WTC11 (cell line): ENCODE data around the gene EPB41. TPM values are rescaled to one million over a fixed set of nuclear protein-coding genes. Genes with fewer than 3 reads are reported as not detected.

Source experiments
- ATAC-seq: fragments of 200-7000 bp; cut with Tn5 transposase; 2 replicates; pipeline ENCODE4 v1.10.0; 2021; ENCODE audit warnings: mild to moderate bottlenecking, moderate library complexity
- Bru-seq: library from RNA; stranded (reverse); fragments of 400-500 nt; gene quantifications from one replicate; lab custom pipeline; 2021; lab: Mats Ljungman, UMichigan
- CTCF ChIA-PET: fragments of 300-600 bp; sonication (Branson Sonifier 250); formaldehyde crosslinking; loops from one replicate; lab custom pipeline; 2021; ENCODE audit warnings: antibody characterized with exemption; lab: Charles Lee
- POLR2A ChIA-PET: fragments of 350-600 bp; sonication (Branson Sonifier 250); formaldehyde crosslinking; loops from one replicate; lab custom pipeline; 2021; ENCODE audit warnings: antibody characterized with exemption; lab: Charles Lee
- DNase-seq: peaks from one replicate; pipeline ENCODE4 v3.0.0; 2021; ENCODE audit warnings: low spot score
- H3K27ac Mint-ChIP-seq: 2 replicates; pipeline ENCODE4 v1.8.0; 2021; ENCODE audit warnings: mixed read lengths
- H3K27me3 Mint-ChIP-seq: 2 replicates; pipeline ENCODE4 v1.8.0; 2021; ENCODE audit warnings: low read depth, mild to moderate bottlenecking, moderate library complexity, mixed read lengths
- H3K36me3 Mint-ChIP-seq: 2 replicates; pipeline ENCODE4 v1.8.0; 2021; ENCODE audit warnings: mixed read lengths
- H3K4me1 Mint-ChIP-seq: 2 replicates; pipeline ENCODE4 v1.8.0; 2022; ENCODE audit warnings: mixed read lengths
- H3K4me3 Mint-ChIP-seq: 2 replicates; pipeline ENCODE4 v1.8.0; 2021; ENCODE audit warnings: mild to moderate bottlenecking, moderate library complexity, mixed read lengths
- H3K9me3 Mint-ChIP-seq: 2 replicates; pipeline ENCODE4 v1.8.0; 2021; ENCODE audit warnings: mixed read lengths
- CREB1 ChIP-seq: sonication (generic); formaldehyde crosslinking; IDR thresholded peaks from 2 replicates; pipeline ENCODE4 v1.8.0; 2023; ENCODE audit warnings: mild to moderate bottlenecking, missing genetic modification reagents
- ESRRA ChIP-seq: sonication (generic); formaldehyde crosslinking; IDR thresholded peaks from 2 replicates; pipeline ENCODE4 v1.8.1; 2022; ENCODE audit warnings: mild to moderate bottlenecking, missing genetic modification reagents, borderline replicate concordance
- ETV6 ChIP-seq: sonication (generic); formaldehyde crosslinking; IDR thresholded peaks from 2 replicates; pipeline ENCODE4 v1.8.1; 2022; ENCODE audit warnings: mild to moderate bottlenecking, missing genetic modification reagents
- FOXK1 ChIP-seq: sonication (generic); formaldehyde crosslinking; IDR thresholded peaks from 2 replicates; pipeline ENCODE4 v1.8.0; 2022; ENCODE audit warnings: mild to moderate bottlenecking, moderate library complexity, missing genetic modification reagents
- GRHL2 ChIP-seq: fragments of 250-450 bp; sonication (Bioruptor Pico); IDR thresholded peaks from 2 replicates; pipeline ENCODE4 v1.8.0; 2022; ENCODE audit warnings: mild to moderate bottlenecking, moderate library complexity; ENCODE audit not compliant: insufficient replicate concordance, severe bottlenecking
- JUN ChIP-seq: sonication (generic); formaldehyde crosslinking; IDR thresholded peaks from 2 replicates; pipeline ENCODE4 v1.8.0; 2023; ENCODE audit warnings: mild to moderate bottlenecking, missing genetic modification reagents
- NFATC4 ChIP-seq: fragments of 250-450 bp; sonication (Bioruptor Pico); IDR thresholded peaks from 2 replicates; pipeline ENCODE4 v1.9.0; 2021; ENCODE audit warnings: mild to moderate bottlenecking
- NFE2L1 ChIP-seq: sonication (generic); formaldehyde crosslinking; IDR thresholded peaks from 2 replicates; pipeline ENCODE4 v1.8.1; 2023; ENCODE audit warnings: missing genetic modification reagents
- NFYB ChIP-seq: sonication (generic); formaldehyde crosslinking; conservative IDR thresholded peaks from 2 replicates; pipeline ENCODE4 v1.8.0; 2022; ENCODE audit warnings: low read depth, missing genetic modification reagents
- SP1 ChIP-seq: sonication (generic); formaldehyde crosslinking; conservative IDR thresholded peaks from 2 replicates; pipeline ENCODE4 v1.8.1; 2022; ENCODE audit warnings: missing genetic modification reagents
- TEAD1 ChIP-seq: sonication (generic); formaldehyde crosslinking; IDR thresholded peaks from 2 replicates; pipeline ENCODE4 v1.8.0; 2022; ENCODE audit warnings: mild to moderate bottlenecking, missing genetic modification reagents
- TP53 ChIP-seq: sonication (generic); formaldehyde crosslinking; IDR thresholded peaks from 2 replicates; pipeline ENCODE4 v1.8.1; 2023; ENCODE audit warnings: mild to moderate bottlenecking, missing genetic modification reagents
- ZNF232 ChIP-seq: sonication (generic); formaldehyde crosslinking; IDR thresholded peaks from 2 replicates; pipeline ENCODE4 v1.8.0; 2022; ENCODE audit warnings: mild to moderate bottlenecking, missing genetic modification reagents
- ZNF416 ChIP-seq: fragments of 250-450 bp; sonication (Bioruptor Pico); IDR thresholded peaks from 2 replicates; pipeline ENCODE4 v1.9.0; 2021; ENCODE audit warnings: mild to moderate bottlenecking, inconsistent platforms
- long read RNA-seq, 3 experiments: library from RNA in 1 of 3; library from capped mRNA in 1 of 3; library from polyadenylated mRNA in 1 of 3; unstranded in 2 of 3; stranded (forward) in 1 of 3; transcript quantifications; one replicate each; pipeline ENCODE4 v2.0.0, GENCODE V29; 2021
- total RNA-seq: library from RNA; stranded (reverse); gene quantifications from 3 replicates; pipeline ENCODE4 v1.2.3, GENCODE V29; 2021
- TF ChIP-seq, protein P1 (sequence below): sonication (generic); formaldehyde crosslinking; IDR thresholded peaks from 2 replicates; pipeline ENCODE4 v1.8.0; 2022; ENCODE audit warnings: mild to moderate bottlenecking, missing genetic modification reagents
- TF ChIP-seq, protein P2 (sequence below): sonication (generic); formaldehyde crosslinking; IDR thresholded peaks from 2 replicates; pipeline ENCODE4 v1.8.1; 2022; ENCODE audit warnings: low read depth, missing genetic modification reagents, borderline replicate concordance
- TF ChIP-seq, protein P3 (sequence below): fragments of 250-450 bp; sonication (Bioruptor Pico); IDR thresholded peaks from 2 replicates; pipeline ENCODE4 v1.8.0; 2021; ENCODE audit warnings: mild to moderate bottlenecking
- TF ChIP-seq, protein P4 (sequence below): sonication (generic); formaldehyde crosslinking; IDR thresholded peaks from 2 replicates; pipeline ENCODE4 v1.8.0; 2022; ENCODE audit warnings: missing genetic modification reagents
- TF ChIP-seq, protein P5 (sequence below): sonication (generic); formaldehyde crosslinking; IDR thresholded peaks from 2 replicates; pipeline ENCODE4 v1.8.0; 2022; ENCODE audit warnings: mild to moderate bottlenecking, missing genetic modification reagents
- TF ChIP-seq, protein P6 (sequence below): sonication (generic); formaldehyde crosslinking; IDR thresholded peaks from 2 replicates; pipeline ENCODE4 v1.8.1; 2023; ENCODE audit warnings: mild to moderate bottlenecking, missing genetic modification reagents, moderate library complexity
- TF ChIP-seq, protein P7 (sequence below): sonication (generic); formaldehyde crosslinking; IDR thresholded peaks from 2 replicates; pipeline ENCODE4 v1.8.0; 2022; ENCODE audit warnings: mild to moderate bottlenecking, missing genetic modification reagents
- TF ChIP-seq, protein P8 (sequence below): sonication (generic); formaldehyde crosslinking; conservative IDR thresholded peaks from 2 replicates; pipeline ENCODE4 v1.8.1; 2022; ENCODE audit warnings: mild to moderate bottlenecking, missing genetic modification reagents
- TF ChIP-seq, protein P9 (sequence below): sonication (generic); formaldehyde crosslinking; IDR thresholded peaks from 2 replicates; pipeline ENCODE4 v1.8.1; 2022; ENCODE audit warnings: mild to moderate bottlenecking, moderate library complexity, missing genetic modification reagents

Gene EPB41
- total RNA-seq (80.6 to 85.0 TPM (median 81.2 TPM) in 3 replicates), Bru-seq, nascent RNA (percentile 65 among the genes with signal in this experiment)
- long read RNA-seq, experiment 1, full-length matches to known transcripts = 7 of 215 reads
- long read RNA-seq, experiment 1, partial matches to known transcripts = 49 of 215 reads
- long read RNA-seq, experiment 1, other reads (novel, unspliced or antisense) = 159 of 215 reads
- long read RNA-seq, experiment 2, partial matches to known transcripts = 27 of 42 reads
- long read RNA-seq, experiment 2, other reads (novel, unspliced or antisense) = 15 of 42 reads
- long read RNA-seq, experiment 3, partial matches to known transcripts = 0 of 1 reads
- long read RNA-seq, experiment 3, other reads (novel, unspliced or antisense) = 1 of 1 reads

DNA sequence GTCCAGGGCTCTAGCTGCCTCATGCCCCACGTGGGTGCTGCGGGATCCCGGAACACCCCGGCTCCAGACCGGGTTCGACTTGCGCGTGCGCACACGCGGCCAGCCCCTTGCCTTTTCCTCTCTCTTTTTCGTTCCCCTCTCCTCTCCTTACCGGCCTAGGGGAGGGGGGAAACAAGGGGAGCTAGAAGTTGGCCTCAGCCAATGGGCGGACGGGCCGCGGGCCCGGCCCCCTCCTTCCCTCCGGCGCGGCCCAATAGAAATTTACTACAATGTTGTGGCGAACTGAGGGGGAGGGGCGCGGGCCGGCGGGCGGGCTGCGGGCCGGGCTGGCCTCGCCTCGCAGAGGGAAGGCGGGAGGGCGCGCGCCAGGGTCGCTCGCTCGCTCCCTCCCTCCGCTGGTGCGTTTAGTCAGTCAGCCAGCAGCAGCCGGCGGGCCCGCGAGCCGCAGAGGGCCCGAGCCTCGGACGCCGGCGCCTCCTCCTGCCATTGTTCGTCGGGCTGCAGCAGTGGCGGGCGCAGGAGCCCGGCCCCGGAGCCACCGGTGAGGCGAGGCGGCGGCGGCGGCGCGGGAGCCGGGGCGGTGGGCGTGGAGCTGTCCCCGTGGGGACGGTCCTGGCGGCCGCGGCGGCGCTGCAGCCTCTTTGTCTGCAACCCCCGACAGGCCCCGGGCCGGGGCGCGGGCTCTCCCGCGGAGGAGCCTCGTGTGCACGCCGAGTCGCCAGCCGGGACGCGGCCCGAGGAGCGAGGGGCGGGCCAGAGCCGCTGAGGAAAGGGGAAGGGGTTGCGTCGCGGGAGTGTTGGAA is at the start of gene EPB41:
Gene EPB41 (plus strand): TSS at position 342 of the 803 bp plus-strand sequence. CDS start 72,869 bp downstream, outside the sequence.
- Mint-ChIP-seq H3K27me3 (no peaks in the 10 kb centered on the region), H3K4me3 (peak within 1 kb of the TSS; percentile 97), H3K9me3 (no peaks in the 10 kb centered on the region), H3K4me1 (peaks cover 26% of the 10 kb centered on the region), H3K27ac (peak within 1 kb of the TSS; percentile 97), H3K36me3 (no peaks in the 10 kb centered on the region)
- POLR2A ChIA-PET = interaction anchor here (0.5 to 1.9 kb wide), 16 partner anchors 10 to 272 kb away, joined by 3 to 7 read pairs (median 4); partner anchors contain the start of genes SRSF4 and YTHDF2
- peak; percentile 96 for ATAC-seq
- peak; percentile 97 for DNase-seq
- CTCF ChIA-PET = interaction anchor here (0.6 to 2.4 kb wide), 17 partner anchors 12 to 823 kb away, joined by 3 to 23 read pairs (median 4); partner anchors contain the start of genes SRSF4 and TMEM200B
- TF ChIP-seq, protein P1, sequence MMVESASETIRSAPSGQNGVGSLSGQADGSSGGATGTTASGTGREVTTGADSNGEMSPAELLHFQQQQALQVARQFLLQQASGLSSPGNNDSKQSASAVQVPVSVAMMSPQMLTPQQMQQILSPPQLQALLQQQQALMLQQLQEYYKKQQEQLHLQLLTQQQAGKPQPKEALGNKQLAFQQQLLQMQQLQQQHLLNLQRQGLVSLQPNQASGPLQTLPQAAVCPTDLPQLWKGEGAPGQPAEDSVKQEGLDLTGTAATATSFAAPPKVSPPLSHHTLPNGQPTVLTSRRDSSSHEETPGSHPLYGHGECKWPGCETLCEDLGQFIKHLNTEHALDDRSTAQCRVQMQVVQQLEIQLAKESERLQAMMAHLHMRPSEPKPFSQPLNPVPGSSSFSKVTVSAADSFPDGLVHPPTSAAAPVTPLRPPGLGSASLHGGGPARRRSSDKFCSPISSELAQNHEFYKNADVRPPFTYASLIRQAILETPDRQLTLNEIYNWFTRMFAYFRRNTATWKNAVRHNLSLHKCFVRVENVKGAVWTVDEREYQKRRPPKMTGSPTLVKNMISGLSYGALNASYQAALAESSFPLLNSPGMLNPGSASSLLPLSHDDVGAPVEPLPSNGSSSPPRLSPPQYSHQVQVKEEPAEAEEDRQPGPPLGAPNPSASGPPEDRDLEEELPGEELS (CRISPR knock-in tag) = peak; percentile 40
- TF ChIP-seq, protein P2, sequence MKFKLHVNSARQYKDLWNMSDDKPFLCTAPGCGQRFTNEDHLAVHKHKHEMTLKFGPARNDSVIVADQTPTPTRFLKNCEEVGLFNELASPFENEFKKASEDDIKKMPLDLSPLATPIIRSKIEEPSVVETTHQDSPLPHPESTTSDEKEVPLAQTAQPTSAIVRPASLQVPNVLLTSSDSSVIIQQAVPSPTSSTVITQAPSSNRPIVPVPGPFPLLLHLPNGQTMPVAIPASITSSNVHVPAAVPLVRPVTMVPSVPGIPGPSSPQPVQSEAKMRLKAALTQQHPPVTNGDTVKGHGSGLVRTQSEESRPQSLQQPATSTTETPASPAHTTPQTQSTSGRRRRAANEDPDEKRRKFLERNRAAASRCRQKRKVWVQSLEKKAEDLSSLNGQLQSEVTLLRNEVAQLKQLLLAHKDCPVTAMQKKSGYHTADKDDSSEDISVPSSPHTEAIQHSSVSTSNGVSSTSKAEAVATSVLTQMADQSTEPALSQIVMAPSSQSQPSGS (CRISPR knock-in tag) = no peak
- TF ChIP-seq ESRRA (peak; percentile 65; the same call in 1 of the 2 replicates), ETV6 (CRISPR knock-in tag) (peak; percentile 74), FOXK1 (CRISPR knock-in tag) (peak; percentile 90; the same call in 1 of the 2 replicates), JUN (no peak), NFATC4 (no peak), SP1 (peak; percentile 61), TP53 (CRISPR knock-in tag) (no peak), GRHL2 (CRISPR knock-in tag) (no peak), NFYB (CRISPR knock-in tag) (peak; percentile 65), NFE2L1 (CRISPR knock-in tag) (0 out of 2 replicates have a peak, but pooled peaks have one; percentile 55), CREB1 (no peak), TEAD1 (peak; percentile 69; the same call in 1 of the 2 replicates), ZNF416 (CRISPR knock-in tag) (peak; percentile 24; the same call in 1 of the 2 replicates), ZNF232 (0 out of 2 replicates have a peak, but pooled peaks have one; percentile 40)
- TF ChIP-seq, protein P3, sequence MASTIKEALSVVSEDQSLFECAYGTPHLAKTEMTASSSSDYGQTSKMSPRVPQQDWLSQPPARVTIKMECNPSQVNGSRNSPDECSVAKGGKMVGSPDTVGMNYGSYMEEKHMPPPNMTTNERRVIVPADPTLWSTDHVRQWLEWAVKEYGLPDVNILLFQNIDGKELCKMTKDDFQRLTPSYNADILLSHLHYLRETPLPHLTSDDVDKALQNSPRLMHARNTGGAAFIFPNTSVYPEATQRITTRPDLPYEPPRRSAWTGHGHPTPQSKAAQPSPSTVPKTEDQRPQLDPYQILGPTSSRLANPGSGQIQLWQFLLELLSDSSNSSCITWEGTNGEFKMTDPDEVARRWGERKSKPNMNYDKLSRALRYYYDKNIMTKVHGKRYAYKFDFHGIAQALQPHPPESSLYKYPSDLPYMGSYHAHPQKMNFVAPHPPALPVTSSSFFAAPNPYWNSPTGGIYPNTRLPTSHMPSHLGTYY = no peak
- TF ChIP-seq, protein P4, sequence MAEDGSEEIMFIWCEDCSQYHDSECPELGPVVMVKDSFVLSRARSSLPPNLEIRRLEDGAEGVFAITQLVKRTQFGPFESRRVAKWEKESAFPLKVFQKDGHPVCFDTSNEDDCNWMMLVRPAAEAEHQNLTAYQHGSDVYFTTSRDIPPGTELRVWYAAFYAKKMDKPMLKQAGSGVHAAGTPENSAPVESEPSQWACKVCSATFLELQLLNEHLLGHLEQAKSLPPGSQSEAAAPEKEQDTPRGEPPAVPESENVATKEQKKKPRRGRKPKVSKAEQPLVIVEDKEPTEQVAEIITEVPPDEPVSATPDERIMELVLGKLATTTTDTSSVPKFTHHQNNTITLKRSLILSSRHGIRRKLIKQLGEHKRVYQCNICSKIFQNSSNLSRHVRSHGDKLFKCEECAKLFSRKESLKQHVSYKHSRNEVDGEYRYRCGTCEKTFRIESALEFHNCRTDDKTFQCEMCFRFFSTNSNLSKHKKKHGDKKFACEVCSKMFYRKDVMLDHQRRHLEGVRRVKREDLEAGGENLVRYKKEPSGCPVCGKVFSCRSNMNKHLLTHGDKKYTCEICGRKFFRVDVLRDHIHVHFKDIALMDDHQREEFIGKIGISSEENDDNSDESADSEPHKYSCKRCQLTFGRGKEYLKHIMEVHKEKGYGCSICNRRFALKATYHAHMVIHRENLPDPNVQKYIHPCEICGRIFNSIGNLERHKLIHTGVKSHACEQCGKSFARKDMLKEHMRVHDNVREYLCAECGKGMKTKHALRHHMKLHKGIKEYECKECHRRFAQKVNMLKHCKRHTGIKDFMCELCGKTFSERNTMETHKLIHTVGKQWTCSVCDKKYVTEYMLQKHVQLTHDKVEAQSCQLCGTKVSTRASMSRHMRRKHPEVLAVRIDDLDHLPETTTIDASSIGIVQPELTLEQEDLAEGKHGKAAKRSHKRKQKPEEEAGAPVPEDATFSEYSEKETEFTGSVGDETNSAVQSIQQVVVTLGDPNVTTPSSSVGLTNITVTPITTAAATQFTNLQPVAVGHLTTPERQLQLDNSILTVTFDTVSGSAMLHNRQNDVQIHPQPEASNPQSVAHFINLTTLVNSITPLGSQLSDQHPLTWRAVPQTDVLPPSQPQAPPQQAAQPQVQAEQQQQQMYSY (CRISPR knock-in tag) = peak; percentile 82
- TF ChIP-seq, protein P5, sequence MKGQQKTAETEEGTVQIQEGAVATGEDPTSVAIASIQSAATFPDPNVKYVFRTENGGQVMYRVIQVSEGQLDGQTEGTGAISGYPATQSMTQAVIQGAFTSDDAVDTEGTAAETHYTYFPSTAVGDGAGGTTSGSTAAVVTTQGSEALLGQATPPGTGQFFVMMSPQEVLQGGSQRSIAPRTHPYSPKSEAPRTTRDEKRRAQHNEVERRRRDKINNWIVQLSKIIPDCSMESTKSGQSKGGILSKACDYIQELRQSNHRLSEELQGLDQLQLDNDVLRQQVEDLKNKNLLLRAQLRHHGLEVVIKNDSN (CRISPR knock-in tag) = peak; percentile 83; the same call in 1 of the 2 replicates
- TF ChIP-seq, protein P6, sequence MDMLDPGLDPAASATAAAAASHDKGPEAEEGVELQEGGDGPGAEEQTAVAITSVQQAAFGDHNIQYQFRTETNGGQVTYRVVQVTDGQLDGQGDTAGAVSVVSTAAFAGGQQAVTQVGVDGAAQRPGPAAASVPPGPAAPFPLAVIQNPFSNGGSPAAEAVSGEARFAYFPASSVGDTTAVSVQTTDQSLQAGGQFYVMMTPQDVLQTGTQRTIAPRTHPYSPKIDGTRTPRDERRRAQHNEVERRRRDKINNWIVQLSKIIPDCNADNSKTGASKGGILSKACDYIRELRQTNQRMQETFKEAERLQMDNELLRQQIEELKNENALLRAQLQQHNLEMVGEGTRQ (CRISPR knock-in tag) = peak; percentile 69
- TF ChIP-seq, protein P7, sequence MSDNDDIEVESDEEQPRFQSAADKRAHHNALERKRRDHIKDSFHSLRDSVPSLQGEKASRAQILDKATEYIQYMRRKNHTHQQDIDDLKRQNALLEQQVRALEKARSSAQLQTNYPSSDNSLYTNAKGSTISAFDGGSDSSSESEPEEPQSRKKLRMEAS = peak; percentile 90
- TF ChIP-seq, protein P8, sequence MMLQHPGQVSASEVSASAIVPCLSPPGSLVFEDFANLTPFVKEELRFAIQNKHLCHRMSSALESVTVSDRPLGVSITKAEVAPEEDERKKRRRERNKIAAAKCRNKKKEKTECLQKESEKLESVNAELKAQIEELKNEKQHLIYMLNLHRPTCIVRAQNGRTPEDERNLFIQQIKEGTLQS = no peak
- TF ChIP-seq, protein P9, sequence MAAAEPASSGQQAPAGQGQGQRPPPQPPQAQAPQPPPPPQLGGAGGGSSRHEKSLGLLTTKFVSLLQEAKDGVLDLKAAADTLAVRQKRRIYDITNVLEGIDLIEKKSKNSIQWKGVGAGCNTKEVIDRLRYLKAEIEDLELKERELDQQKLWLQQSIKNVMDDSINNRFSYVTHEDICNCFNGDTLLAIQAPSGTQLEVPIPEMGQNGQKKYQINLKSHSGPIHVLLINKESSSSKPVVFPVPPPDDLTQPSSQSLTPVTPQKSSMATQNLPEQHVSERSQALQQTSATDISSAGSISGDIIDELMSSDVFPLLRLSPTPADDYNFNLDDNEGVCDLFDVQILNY (CRISPR knock-in tag) = peak; percentile 88; the same call in 1 of the 2 replicates
